ENCODE results near the gene RGS21. TPM values are rescaled to one million over a fixed set of nuclear protein-coding genes. Genes with fewer than 3 reads are reported as not detected.

The RGS21 gene
- total RNA-seq, 1 donor, result not detected

DNA sequence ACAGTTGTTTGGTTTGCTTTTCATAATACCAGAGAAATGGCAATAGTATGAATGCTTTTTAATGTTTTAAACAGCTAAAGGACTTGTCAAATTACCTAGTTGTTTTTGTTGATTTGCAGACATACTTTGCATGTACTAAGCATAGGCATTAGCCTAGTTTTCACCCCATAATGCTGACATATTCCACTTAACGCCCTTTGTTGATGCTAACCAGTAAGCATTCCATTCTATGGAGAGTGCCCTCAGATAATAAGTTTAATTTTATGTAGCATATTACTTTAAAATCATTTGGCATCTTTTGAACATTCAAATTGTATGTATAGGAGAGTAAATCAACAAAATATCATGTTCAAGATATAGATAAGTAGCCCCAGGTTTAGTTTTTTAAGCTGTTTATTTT, 32.5 kb downstream of the RGS21 start:
- no peak for DNase-seq (ENCODE audit: low read depth)
- no peak overlapping the region for H3K4me3 ChIP-seq (ENCODE audit: low read depth, low read length)
- TF ChIP-seq, protein P1, sequence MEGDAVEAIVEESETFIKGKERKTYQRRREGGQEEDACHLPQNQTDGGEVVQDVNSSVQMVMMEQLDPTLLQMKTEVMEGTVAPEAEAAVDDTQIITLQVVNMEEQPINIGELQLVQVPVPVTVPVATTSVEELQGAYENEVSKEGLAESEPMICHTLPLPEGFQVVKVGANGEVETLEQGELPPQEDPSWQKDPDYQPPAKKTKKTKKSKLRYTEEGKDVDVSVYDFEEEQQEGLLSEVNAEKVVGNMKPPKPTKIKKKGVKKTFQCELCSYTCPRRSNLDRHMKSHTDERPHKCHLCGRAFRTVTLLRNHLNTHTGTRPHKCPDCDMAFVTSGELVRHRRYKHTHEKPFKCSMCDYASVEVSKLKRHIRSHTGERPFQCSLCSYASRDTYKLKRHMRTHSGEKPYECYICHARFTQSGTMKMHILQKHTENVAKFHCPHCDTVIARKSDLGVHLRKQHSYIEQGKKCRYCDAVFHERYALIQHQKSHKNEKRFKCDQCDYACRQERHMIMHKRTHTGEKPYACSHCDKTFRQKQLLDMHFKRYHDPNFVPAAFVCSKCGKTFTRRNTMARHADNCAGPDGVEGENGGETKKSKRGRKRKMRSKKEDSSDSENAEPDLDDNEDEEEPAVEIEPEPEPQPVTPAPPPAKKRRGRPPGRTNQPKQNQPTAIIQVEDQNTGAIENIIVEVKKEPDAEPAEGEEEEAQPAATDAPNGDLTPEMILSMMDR (IDR thresholded peaks at IDR 0.05; ENCODE audit: insufficient read depth, low read depth, low read length), result no peak

DNA sequence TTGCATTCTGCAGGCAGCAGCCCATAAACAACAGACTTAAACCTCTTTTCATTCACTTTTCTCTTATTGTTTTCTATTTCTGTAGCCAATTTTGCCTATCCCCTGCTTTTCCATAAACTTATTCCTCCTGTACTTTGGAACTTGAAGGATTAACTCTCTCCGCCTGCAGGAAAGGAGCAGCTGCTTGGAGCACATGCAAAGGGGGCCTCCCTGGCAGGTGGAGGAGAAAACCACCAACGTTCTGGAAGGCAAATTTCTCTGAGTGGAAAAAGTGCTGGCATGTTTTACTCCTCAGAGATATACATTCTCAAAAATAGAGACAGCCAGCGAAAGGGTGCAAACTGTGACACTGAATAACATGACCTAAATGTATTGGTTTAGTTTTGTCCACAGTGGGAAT, 33.6 kb downstream of the RGS21 start:
- no peak overlapping the region for H3K4me3 ChIP-seq (ENCODE audit: low read depth, low read length)
- no peak for DNase-seq (ENCODE audit: low read depth)
- TF ChIP-seq, protein P1 (IDR thresholded peaks at IDR 0.05; ENCODE audit: insufficient read depth, low read depth, low read length), result no peak

DNA sequence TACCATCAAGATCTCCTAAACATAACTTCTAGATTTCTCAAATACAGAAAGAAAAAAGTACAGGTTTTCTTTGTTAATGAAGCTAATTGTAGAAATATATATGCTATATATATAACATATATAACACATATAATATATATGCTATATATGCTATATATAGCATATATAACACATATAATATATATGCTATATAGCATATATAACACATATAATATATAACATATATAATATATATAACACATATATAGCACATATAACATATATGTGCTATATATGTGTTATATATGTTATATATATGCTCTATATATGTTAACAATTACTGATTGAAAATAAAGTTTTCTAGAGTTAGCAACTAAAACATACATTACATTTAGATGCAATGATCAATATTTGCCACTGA, 34.8 kb downstream of the RGS21 start:
- TF ChIP-seq, protein P1 (IDR thresholded peaks at IDR 0.05; ENCODE audit: insufficient read depth, low read depth, low read length), result no peak
- no peak for DNase-seq (ENCODE audit: low read depth)

DNA sequence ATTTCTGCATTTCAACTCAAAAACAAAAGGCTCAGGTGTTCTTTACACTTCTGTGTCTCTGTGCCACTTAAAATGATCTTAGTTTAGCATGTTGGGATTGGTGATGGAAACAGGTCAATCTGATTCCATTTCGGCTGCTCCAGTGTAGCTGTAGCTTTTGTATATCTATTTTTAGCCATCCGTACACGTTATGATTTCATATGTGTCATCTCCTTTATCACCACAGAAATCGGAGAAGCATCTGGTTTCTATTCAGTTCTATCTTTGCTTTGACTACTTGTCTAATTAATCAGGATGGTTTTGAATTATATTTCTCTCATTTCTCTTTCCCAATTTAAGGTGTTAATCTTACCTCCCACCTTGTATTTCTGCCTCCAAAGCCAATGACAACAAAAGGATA, 41.1 kb downstream of the RGS21 start:
- no peak overlapping the region for H3K4me3 ChIP-seq (ENCODE audit: low read depth, low read length)
- TF ChIP-seq, protein P1 (IDR thresholded peaks at IDR 0.05; ENCODE audit: insufficient read depth, low read depth, low read length), result no peak
- DNase-seq (ENCODE audit: low read depth), result no peak

More for the DNA sequence above, 34.8 kb downstream of the RGS21 start:
- H3K4me3 ChIP-seq (ENCODE audit: low read depth, low read length), result no peak overlapping the region

DNA sequence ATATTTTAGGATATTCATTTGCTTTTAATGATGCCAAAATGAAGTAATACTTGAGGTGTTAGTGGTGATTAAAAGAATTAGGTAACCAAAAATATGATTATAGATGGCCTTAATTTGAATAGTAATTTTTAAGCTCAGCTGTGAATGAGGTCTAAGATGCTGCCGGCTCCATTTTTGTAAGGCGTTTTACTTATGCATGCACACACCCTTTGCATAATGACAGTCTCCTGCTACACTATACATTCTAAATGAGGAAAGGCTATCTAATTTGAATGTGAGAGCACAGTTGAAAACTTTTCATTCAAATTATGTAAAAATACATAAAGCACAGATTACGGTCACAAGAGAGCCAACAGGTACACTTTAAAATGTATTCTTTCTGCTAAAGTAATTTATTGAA, 41.6 kb downstream of the RGS21 start:
- no peak overlapping the region for H3K4me3 ChIP-seq (ENCODE audit: low read depth, low read length)
- TF ChIP-seq, protein P1 (IDR thresholded peaks at IDR 0.05; ENCODE audit: insufficient read depth, low read depth, low read length), result no peak
- no peak for DNase-seq (ENCODE audit: low read depth)

DNA sequence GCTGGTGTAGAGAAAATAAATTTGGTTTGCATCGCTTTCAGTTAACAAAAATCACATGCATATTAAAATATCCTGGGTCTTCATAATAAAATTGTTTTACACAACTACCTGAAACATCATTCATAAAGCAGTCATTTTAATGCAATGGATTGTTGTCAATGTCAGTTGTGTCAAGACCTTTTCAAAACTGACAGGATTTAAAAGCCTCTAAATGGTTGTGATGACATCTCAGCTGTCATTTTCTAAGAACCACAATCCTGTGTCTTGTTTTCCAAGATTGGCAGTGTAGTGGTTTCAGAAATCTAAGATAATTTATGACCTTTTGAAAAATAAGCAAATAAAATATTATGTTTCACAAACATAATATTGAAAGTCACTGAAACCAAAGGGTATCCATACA, 42.0 kb downstream of the RGS21 start:
- no peak overlapping the region for H3K4me3 ChIP-seq (ENCODE audit: low read depth, low read length)
- no peak for DNase-seq (ENCODE audit: low read depth)
- TF ChIP-seq, protein P1 (IDR thresholded peaks at IDR 0.05; ENCODE audit: insufficient read depth, low read depth, low read length), result no peak

DNA sequence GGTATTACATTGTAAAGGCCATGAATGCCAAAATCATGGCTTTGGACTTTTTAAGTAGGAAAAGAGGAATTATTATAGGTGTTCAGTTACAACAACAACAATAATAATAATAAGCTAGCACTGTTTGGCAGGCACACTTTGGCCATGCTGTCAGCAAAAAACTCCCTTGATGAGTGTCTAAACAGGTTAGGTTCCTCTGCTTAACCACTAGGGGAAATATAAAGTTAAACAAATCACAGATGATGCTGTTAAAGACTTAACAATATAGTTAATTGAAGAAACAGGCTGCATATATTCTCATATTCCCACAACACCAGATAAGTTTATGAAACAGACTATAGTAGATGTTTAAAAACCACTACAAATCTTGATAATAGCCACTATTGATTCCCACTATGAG, 46.4 kb downstream of the RGS21 start:
- TF ChIP-seq, protein P1 (IDR thresholded peaks at IDR 0.05; ENCODE audit: insufficient read depth, low read depth, low read length), result no peak
- H3K4me3 ChIP-seq (ENCODE audit: low read depth, low read length), result no peak overlapping the region
- no peak for DNase-seq (ENCODE audit: low read depth)
